Smooth muscle cell (in vitro differentiated cells): ENCODE data around the gene ILK. TPM values are rescaled to one million over a fixed set of nuclear protein-coding genes. Genes with fewer than 3 reads are reported as not detected.

Experiments used
- DNase-seq: peaks from one replicate; lab custom pipeline; 2025; ENCODE audit not compliant: unreplicated experiment; lab: John Stamatoyannopoulos, UW
- H2AFZ ChIP-seq: fragments of 200-600 bp; sonication (generic); 2 replicates; pipeline ENCODE4 v1.6.0; 2016; ENCODE audit warnings: antibody characterized with exemption, low read depth, mild to moderate bottlenecking
- H3F3A ChIP-seq: fragments of 200-600 bp; sonication (generic); 2 replicates; pipeline ENCODE4 v1.6.0; 2017; ENCODE audit warnings: antibody characterized with exemption, low read depth
- H3K27ac ChIP-seq: fragments of 200-600 bp; sonication (generic); 2 replicates; pipeline ENCODE4 v1.5.1; 2016; ENCODE audit warnings: low read depth, mild to moderate bottlenecking
- H3K27me3 ChIP-seq: fragments of 200-600 bp; sonication (generic); 2 replicates; pipeline ENCODE4 v1.6.1; 2016; ENCODE audit warnings: low read depth, mild to moderate bottlenecking
- H3K36me3 ChIP-seq: fragments of 200-600 bp; sonication (generic); 2 replicates; pipeline ENCODE4 v1.5.1; 2016; ENCODE audit warnings: low read depth
- H3K4me1 ChIP-seq: fragments of 200-600 bp; sonication (generic); 2 replicates; pipeline ENCODE4 v1.5.1; 2016; ENCODE audit warnings: low read depth
- H3K4me2 ChIP-seq: fragments of 200-600 bp; sonication (generic); 2 replicates; pipeline ENCODE4 v1.6.0; 2016; ENCODE audit warnings: mild to moderate bottlenecking
- H3K4me3 ChIP-seq: fragments of 200-600 bp; sonication (generic); 2 replicates; pipeline ENCODE4 v1.5.1; 2016; ENCODE audit warnings: mild to moderate bottlenecking
- H3K79me2 ChIP-seq: fragments of 200-600 bp; sonication (generic); 2 replicates; pipeline ENCODE4 v1.6.0; 2016; ENCODE audit warnings: low read depth, mild to moderate bottlenecking
- H3K9ac ChIP-seq: fragments of 200-600 bp; sonication (generic); 2 replicates; pipeline ENCODE4 v1.6.0; 2016; ENCODE audit warnings: low read depth
- H3K9me3 ChIP-seq: fragments of 200-600 bp; sonication (generic); replicated peaks from 2 replicates; pipeline ENCODE4 v1.5.1; 2016; ENCODE audit warnings: low read depth
- H4K20me1 ChIP-seq: fragments of 200-600 bp; sonication (generic); 2 replicates; pipeline ENCODE4 v1.6.0; 2016; ENCODE audit warnings: low read depth
- CTCF ChIP-seq: fragments of 200-600 bp; sonication (generic); IDR thresholded peaks from 2 replicates; pipeline ENCODE4 v1.5.1; 2017; ENCODE audit warnings: borderline replicate concordance, mild to moderate bottlenecking, antibody characterized with exemption; ENCODE audit not compliant: insufficient read depth, poor library complexity, severe bottlenecking
- WGBS: methylation state at CpG from one replicate; pipeline ENCODE4 v1.1.7; 2016; ENCODE audit warnings: low lambda C conversion rate; 5-methylcytosine and 5-hydroxymethylcytosine counted together
- polyA plus RNA-seq: library from polyadenylated mRNA; unstranded; fragments of >200 nt; fragmentation: Nextera tagmentation; extraction: Ambion mirVana; gene quantifications from 2 replicates; pipeline ENCODE4 v1.2.1, GENCODE V29; 2016
- total RNA-seq: library from RNA; depleted of rRNA; stranded (reverse); fragments of >200 nt; gene quantifications from 2 replicates; pipeline ENCODE4 v1.2.3, GENCODE V29; 2014

ILK gene
- total and polyA plus RNA-seq, 2 experiments from 2014 or later, result 138 to 236 TPM

DNA sequence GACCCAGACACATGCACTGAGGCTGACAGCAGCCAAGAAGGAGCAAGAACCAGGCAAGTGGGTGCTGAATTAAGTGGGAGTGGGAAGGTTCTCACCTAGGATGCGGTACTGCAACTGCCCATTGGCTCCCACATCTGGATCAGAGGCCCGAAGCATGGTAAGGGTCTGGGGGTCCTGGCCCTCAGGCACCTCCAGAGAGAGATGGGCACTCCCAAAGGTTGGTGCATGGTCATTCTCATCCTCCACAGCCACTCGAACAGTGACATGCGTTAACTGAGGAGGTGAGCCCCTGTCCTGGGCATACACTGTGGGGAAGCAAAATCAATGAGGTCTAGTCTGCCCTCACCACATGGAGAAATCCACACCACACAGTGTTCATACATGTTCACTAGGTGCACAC lies 25.0 kb downstream of the ILK start:
- no peaks in the 10 kb centered on the region for H3K79me2 ChIP-seq
- H3K4me3 ChIP-seq, result no peak overlapping the region
- H3K4me1 ChIP-seq, result no peaks in the 10 kb centered on the region
- H3F3A ChIP-seq, result no peaks in the 10 kb centered on the region
- H3K9ac ChIP-seq, result no peak overlapping the region
- no peaks in the 10 kb centered on the region for H4K20me1 ChIP-seq
- WGBS, result 95% methylated on average over 4 of the region's 4 CpGs
- H3K27me3 ChIP-seq, result no peaks in the 10 kb centered on the region
- H3K27ac ChIP-seq, result no peak overlapping the region
- no peaks in the 10 kb centered on the region for H3K36me3 ChIP-seq
- no peak for DNase-seq
- H2AFZ ChIP-seq, result no peak overlapping the region
- no peaks in the 10 kb centered on the region for H3K9me3 ChIP-seq
- H3K4me2 ChIP-seq, result no peak overlapping the region
- no peak for TF ChIP-seq CTCF

- no peak for DNase-seq
- WGBS, result 80% methylated on average over 24 of the region's 24 CpGs
- Histone ChIP-seq H3K36me3 (no peaks in the 10 kb centered on the region), H4K20me1 (peaks cover 3% of the 10 kb centered on the region), H3K79me2 (no peaks in the 10 kb centered on the region), H3K4me3 (no peak overlapping the region), H2AFZ (no peak overlapping the region), H3K4me1 (no peaks in the 10 kb centered on the region), H3K27ac (no peak overlapping the region), H3F3A (no peaks in the 10 kb centered on the region), H3K9me3 (no peaks in the 10 kb centered on the region), H3K27me3 (no peaks in the 10 kb centered on the region), H3K9ac (no peak overlapping the region), H3K4me2 (no peak overlapping the region)
- TF ChIP-seq CTCF, result no peak
Measured at GRCh38 chr11:6629573-6629891, 26.0 kb downstream of the ILK start.

DNA sequence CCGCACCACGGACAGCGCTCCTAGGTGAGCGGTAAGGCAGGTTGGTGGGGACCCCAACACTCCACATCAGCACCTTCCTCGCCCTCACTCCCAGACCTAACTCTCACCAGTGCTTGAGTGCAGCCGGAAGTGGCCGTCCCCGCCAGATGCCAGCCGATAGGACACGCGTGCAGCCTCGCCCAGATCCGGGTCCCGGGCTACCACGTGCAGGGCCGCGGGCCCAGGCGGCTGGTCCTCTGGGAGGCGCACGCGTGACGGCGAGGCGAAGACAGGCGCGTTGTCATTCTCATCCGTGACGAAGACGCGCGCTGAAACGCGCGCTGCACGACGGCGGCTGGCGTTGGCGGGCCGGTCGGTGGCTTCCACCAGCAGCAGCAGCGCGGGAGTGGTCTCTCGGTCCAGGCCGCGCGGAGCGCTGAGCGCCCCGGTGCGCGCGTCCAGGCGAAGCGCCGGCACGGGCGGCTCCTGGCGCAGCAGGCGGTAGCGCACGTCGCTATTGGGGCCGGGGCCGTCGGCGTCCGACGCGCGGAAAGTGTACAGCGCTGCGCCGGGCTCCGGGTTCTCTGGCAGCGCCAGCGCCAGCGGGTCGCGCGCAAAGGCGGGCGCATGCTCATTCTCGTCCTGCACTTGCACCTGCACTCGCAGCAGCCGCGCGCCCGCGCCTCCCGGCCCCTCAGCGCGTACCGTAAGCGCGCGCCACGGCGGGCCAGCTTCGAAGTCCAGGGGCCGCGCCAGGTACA lies 26.5 kb downstream of the ILK start:
- Histone ChIP-seq H3K4me3 (peak overlapping the region; percentile 16), H3K9me3 (no peaks in the 10 kb centered on the region), H2AFZ (no peak overlapping the region), H3F3A (no peaks in the 10 kb centered on the region), H3K9ac (no peak overlapping the region), H3K4me1 (no peaks in the 10 kb centered on the region), H3K4me2 (peak overlapping the region; percentile 59), H4K20me1 (peaks cover 8% of the 10 kb centered on the region), H3K79me2 (no peaks in the 10 kb centered on the region), H3K27me3 (no peaks in the 10 kb centered on the region), H3K27ac (no peak overlapping the region), H3K36me3 (no peaks in the 10 kb centered on the region)
- no peak for TF ChIP-seq CTCF
- 44% methylated on average over 101 of the region's 102 CpGs for WGBS
- no peak for DNase-seq
